HEK293 (cell line): Measurements from ENCODE around the gene LRP10.

ENCODE experiments used
- EGR2 ChIP-seq: fragments of 450-650 bp; formaldehyde crosslinking; IDR thresholded peaks from 2 replicates; pipeline ENCODE4 v1.5.1; 2016; ENCODE audit warnings: low read depth, missing biosample characterization, missing genetic modification characterization
- SCRT2 ChIP-seq: fragments of 450-650 bp; formaldehyde crosslinking; IDR thresholded peaks from 2 replicates; pipeline ENCODE4 v1.5.1; 2016; ENCODE audit warnings: missing biosample characterization, missing genetic modification characterization
- SETDB1 ChIP-seq: IDR thresholded peaks from one replicate; pipeline ENCODE4 v1.6.1; 2017; ENCODE audit warnings: mild to moderate bottlenecking, low read length, moderate library complexity, mixed read lengths; ENCODE audit not compliant: insufficient read length
- ZBTB48 ChIP-seq: fragments of 450-650 bp; formaldehyde crosslinking; IDR thresholded peaks from 2 replicates; pipeline ENCODE4 v1.5.1; 2016; ENCODE audit warnings: missing biosample characterization, missing genetic modification characterization
- ZFHX2 ChIP-seq: fragments of 450-650 bp; formaldehyde crosslinking; conservative IDR thresholded peaks from 2 replicates; pipeline ENCODE4 v1.5.1; 2016; ENCODE audit warnings: missing biosample characterization, missing genetic modification characterization
- ZNF132 ChIP-seq: fragments of 450-650 bp; formaldehyde crosslinking; IDR thresholded peaks from 2 replicates; pipeline ENCODE4 v1.5.1; 2017; ENCODE audit warnings: missing biosample characterization, missing genetic modification characterization, borderline replicate concordance
- ZNF248 ChIP-seq: fragments of 450-650 bp; formaldehyde crosslinking; IDR thresholded peaks from 2 replicates; pipeline ENCODE4 v1.5.1; 2017; ENCODE audit warnings: missing biosample characterization, missing genetic modification characterization
- ZNF266 ChIP-seq: fragments of 450-650 bp; formaldehyde crosslinking; IDR thresholded peaks from 2 replicates; pipeline ENCODE4 v1.5.1; 2016; ENCODE audit warnings: missing biosample characterization, missing genetic modification characterization, low read depth
- ZNF311 ChIP-seq: fragments of 450-650 bp; formaldehyde crosslinking; IDR thresholded peaks from 2 replicates; pipeline ENCODE4 v1.5.1; 2017; ENCODE audit warnings: missing biosample characterization, missing genetic modification characterization, borderline replicate concordance
- ZNF335 ChIP-seq: fragments of 450-650 bp; formaldehyde crosslinking; conservative IDR thresholded peaks from 2 replicates; pipeline ENCODE4 v1.5.1; 2016; ENCODE audit warnings: missing biosample characterization, missing genetic modification characterization
- ZNF341 ChIP-seq: fragments of 450-650 bp; formaldehyde crosslinking; IDR thresholded peaks from 2 replicates; pipeline ENCODE4; 2016; ENCODE audit warnings: low read depth, missing biosample characterization, missing genetic modification characterization
- ZNF510 ChIP-seq: fragments of 450-650 bp; formaldehyde crosslinking; IDR thresholded peaks from 2 replicates; pipeline ENCODE4 v1.5.1; 2018; ENCODE audit warnings: mild to moderate bottlenecking, missing genetic modification characterization, missing biosample characterization; ENCODE audit not compliant: insufficient replicate concordance
- ZNF514 ChIP-seq: fragments of 450-650 bp; formaldehyde crosslinking; IDR thresholded peaks from 2 replicates; pipeline ENCODE4 v1.5.1; 2016; ENCODE audit warnings: missing biosample characterization, missing genetic modification characterization
- ZNF626 ChIP-seq: fragments of 450-650 bp; sonication (Bioruptor Pico); formaldehyde crosslinking; IDR thresholded peaks from 2 replicates; pipeline ENCODE4 v1.5.1; 2018; ENCODE audit warnings: missing biosample characterization, missing genetic modification characterization, inconsistent platforms
- ZNF843 ChIP-seq: fragments of 450-650 bp; formaldehyde crosslinking; IDR thresholded peaks from 2 replicates; pipeline ENCODE4 v1.5.1; 2016; ENCODE audit warnings: missing biosample characterization, missing genetic modification characterization
- TF ChIP-seq, protein P1 (sequence below): fragments of 450-650 bp; formaldehyde crosslinking; IDR thresholded peaks from 2 replicates; pipeline ENCODE4 v1.5.1; 2016; ENCODE audit warnings: missing biosample characterization, missing genetic modification characterization
- TF ChIP-seq, protein P2 (sequence below): fragments of 450-650 bp; formaldehyde crosslinking; conservative IDR thresholded peaks from 2 replicates; pipeline ENCODE4 v1.5.1; 2016; ENCODE audit warnings: low read depth, missing biosample characterization, missing genetic modification characterization
- TF ChIP-seq, protein P3 (sequence below): fragments of 450-650 bp; formaldehyde crosslinking; IDR thresholded peaks from 2 replicates; pipeline ENCODE4 v1.5.1; 2016; ENCODE audit warnings: missing biosample characterization, missing genetic modification characterization
- TF ChIP-seq, protein P4 (sequence below): fragments of 450-650 bp; formaldehyde crosslinking; IDR thresholded peaks from 2 replicates; pipeline ENCODE4 v1.5.1; 2017; ENCODE audit warnings: missing biosample characterization, missing genetic modification characterization
- TF ChIP-seq, protein P5 (sequence below): fragments of 450-650 bp; formaldehyde crosslinking; IDR thresholded peaks from 2 replicates; pipeline ENCODE4 v1.5.1; 2016; ENCODE audit warnings: missing biosample characterization, missing genetic modification characterization, low read depth

The LRP10 gene

DNA sequence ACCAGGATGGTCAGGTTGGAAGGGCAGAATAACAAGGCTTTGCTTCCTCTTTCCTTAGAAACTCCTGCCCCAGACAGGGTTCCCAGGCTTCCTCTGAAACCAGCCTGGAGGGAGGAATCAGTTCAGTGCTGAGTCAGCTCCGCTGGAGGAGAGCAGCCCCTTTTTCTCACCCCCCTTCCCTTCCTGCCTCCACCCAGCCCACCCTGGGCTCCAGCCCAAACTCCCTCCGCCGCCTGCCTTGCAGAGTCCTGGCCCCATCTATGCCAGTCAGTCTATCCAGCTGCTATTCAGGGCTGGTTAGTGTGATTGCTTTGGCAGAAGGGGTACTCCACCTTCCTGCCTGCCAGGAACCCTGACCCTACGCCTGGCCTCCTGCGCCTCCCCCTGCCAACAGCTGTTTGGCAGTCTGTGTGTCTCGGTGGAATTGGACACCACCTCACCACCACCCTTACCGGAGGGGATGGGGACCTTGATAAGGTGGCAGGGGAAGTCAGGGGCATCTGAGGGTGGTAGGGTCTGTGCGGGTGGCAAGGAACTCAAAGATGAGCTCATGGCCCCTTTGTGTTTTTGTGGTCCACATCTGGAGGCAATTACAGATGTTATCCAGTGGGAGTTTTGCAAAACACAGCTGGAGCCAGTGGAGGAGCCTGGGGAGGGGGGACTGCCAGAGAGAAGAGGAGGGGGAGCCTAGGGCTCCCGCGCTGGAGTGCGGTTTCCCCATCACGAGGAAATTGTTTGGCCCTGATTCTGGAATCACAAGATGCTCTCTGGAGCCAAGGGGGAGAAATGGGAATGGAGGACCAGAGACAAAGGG, 23.0 kb upstream of the LRP10 start (continued):
- TF ChIP-seq, protein P1, sequence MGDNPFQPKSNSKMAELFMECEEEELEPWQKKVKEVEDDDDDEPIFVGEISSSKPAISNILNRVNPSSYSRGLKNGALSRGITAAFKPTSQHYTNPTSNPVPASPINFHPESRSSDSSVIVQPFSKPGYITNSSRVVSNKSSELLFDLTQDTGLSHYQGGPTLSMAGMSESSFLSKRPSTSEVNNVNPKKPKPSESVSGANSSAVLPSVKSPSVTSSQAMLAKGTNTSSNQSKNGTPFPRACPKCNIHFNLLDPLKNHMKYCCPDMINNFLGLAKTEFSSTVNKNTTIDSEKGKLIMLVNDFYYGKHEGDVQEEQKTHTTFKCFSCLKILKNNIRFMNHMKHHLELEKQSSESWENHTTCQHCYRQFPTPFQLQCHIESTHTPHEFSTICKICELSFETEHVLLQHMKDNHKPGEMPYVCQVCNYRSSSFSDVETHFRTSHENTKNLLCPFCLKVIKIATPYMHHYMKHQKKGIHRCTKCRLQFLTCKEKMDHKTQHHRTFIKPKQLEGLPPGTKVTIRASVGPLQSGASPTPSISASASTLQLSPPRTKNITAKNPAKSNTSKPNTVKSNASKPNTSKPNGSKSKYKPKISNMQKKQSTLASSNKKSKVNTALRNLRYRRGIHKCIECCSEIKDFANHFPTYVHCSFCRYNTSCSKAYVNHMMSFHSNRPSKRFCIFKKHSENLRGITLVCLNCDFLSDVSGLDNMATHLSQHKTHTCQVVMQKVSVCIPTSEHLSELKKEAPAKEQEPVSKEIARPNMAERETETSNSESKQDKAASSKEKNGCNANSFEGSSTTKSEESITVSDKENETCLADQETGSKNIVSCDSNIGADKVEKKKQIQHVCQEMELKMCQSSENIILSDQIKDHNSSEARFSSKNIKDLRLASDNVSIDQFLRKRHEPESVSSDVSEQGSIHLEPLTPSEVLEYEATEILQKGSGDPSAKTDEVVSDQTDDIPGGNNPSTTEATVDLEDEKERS = no peak
- no peak for TF ChIP-seq ZNF248 (tag by site-specific recombination)
- TF ChIP-seq, protein P2, sequence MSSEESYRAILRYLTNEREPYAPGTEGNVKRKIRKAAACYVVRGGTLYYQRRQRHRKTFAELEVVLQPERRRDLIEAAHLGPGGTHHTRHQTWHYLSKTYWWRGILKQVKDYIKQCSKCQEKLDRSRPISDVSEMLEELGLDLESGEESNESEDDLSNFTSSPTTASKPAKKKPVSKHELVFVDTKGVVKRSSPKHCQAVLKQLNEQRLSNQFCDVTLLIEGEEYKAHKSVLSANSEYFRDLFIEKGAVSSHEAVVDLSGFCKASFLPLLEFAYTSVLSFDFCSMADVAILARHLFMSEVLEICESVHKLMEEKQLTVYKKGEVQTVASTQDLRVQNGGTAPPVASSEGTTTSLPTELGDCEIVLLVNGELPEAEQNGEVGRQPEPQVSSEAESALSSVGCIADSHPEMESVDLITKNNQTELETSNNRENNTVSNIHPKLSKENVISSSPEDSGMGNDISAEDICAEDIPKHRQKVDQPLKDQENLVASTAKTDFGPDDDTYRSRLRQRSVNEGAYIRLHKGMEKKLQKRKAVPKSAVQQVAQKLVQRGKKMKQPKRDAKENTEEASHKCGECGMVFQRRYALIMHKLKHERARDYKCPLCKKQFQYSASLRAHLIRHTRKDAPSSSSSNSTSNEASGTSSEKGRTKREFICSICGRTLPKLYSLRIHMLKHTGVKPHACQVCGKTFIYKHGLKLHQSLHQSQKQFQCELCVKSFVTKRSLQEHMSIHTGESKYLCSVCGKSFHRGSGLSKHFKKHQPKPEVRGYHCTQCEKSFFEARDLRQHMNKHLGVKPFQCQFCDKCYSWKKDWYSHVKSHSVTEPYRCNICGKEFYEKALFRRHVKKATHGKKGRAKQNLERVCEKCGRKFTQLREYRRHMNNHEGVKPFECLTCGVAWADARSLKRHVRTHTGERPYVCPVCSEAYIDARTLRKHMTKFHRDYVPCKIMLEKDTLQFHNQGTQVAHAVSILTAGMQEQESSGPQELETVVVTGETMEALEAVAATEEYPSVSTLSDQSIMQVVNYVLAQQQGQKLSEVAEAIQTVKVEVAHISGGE (tag by site-specific recombination) = no peak
- TF ChIP-seq ZNF132 = no peak
- TF ChIP-seq, protein P3, sequence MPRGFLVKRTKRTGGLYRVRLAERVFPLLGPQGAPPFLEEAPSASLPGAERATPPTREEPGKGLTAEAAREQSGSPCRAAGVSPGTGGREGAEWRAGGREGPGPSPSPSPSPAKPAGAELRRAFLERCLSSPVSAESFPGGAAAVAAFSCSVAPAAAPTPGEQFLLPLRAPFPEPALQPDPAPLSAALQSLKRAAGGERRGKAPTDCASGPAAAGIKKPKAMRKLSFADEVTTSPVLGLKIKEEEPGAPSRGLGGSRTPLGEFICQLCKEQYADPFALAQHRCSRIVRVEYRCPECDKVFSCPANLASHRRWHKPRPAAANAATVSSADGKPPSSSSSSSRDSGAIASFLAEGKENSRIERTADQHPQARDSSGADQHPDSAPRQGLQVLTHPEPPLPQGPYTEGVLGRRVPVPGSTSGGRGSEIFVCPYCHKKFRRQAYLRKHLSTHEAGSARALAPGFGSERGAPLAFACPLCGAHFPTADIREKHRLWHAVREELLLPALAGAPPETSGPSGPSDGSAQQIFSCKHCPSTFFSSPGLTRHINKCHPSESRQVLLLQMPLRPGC (tag by site-specific recombination) = no peak
- TF ChIP-seq ZNF510 (tag by site-specific recombination) = no peak
- TF ChIP-seq SCRT2 (tag by site-specific recombination) = no peak
- TF ChIP-seq ZNF335 (tag by site-specific recombination) = 0 out of 2 replicates have a peak, but pooled peaks have one; percentile 24
- TF ChIP-seq ZNF341 (tag by site-specific recombination) = peak; percentile 44
- TF ChIP-seq, protein P4, sequence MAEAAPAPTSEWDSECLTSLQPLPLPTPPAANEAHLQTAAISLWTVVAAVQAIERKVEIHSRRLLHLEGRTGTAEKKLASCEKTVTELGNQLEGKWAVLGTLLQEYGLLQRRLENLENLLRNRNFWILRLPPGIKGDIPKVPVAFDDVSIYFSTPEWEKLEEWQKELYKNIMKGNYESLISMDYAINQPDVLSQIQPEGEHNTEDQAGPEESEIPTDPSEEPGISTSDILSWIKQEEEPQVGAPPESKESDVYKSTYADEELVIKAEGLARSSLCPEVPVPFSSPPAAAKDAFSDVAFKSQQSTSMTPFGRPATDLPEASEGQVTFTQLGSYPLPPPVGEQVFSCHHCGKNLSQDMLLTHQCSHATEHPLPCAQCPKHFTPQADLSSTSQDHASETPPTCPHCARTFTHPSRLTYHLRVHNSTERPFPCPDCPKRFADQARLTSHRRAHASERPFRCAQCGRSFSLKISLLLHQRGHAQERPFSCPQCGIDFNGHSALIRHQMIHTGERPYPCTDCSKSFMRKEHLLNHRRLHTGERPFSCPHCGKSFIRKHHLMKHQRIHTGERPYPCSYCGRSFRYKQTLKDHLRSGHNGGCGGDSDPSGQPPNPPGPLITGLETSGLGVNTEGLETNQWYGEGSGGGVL (tag by site-specific recombination) = peak; percentile 67
- TF ChIP-seq, protein P5, sequence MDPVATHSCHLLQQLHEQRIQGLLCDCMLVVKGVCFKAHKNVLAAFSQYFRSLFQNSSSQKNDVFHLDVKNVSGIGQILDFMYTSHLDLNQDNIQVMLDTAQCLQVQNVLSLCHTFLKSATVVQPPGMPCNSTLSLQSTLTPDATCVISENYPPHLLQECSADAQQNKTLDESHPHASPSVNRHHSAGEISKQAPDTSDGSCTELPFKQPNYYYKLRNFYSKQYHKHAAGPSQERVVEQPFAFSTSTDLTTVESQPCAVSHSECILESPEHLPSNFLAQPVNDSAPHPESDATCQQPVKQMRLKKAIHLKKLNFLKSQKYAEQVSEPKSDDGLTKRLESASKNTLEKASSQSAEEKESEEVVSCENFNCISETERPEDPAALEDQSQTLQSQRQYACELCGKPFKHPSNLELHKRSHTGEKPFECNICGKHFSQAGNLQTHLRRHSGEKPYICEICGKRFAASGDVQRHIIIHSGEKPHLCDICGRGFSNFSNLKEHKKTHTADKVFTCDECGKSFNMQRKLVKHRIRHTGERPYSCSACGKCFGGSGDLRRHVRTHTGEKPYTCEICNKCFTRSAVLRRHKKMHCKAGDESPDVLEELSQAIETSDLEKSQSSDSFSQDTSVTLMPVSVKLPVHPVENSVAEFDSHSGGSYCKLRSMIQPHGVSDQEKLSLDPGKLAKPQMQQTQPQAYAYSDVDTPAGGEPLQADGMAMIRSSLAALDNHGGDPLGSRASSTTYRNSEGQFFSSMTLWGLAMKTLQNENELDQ (tag by site-specific recombination) = no peak
- no peak for TF ChIP-seq EGR2
- TF ChIP-seq ZBTB48 = 0 out of 2 replicates have a peak, but pooled peaks have one; percentile 14
- TF ChIP-seq SETDB1 = no peak
- no peak for TF ChIP-seq ZNF266
- no peak for TF ChIP-seq ZNF311 (tag by site-specific recombination)
- no peak for TF ChIP-seq ZNF626 (tag by site-specific recombination)
- 0 out of 2 replicates have a peak, but pooled peaks have one; percentile 52 for TF ChIP-seq ZFHX2 (tag by site-specific recombination)
- TF ChIP-seq ZNF514 = no peak
- TF ChIP-seq ZNF843 (tag by site-specific recombination) = no peak
